K562 (cell line): ENCODE results near the gene SIRT2. TPM values are rescaled to one million over a fixed set of nuclear protein-coding genes. Genes with fewer than 3 reads are reported as not detected.

Experiments used
- ERF ChIP-seq: fragments of 450-650 bp; formaldehyde crosslinking; IDR thresholded peaks from 2 replicates; pipeline ENCODE4 v1.4.0; 2020; ENCODE audit warnings: mild to moderate bottlenecking, mixed read lengths
- RBBP5 ChIP-seq: fragments of 200-600 bp; sonication (generic); IDR thresholded peaks from 2 replicates; pipeline ENCODE4 v1.6.1; 2012; ENCODE audit warnings: borderline replicate concordance, mild to moderate bottlenecking, low read length, control low read depth, inconsistent platforms; ENCODE audit not compliant: insufficient read depth, poor library complexity, severe bottlenecking
- TCF7 ChIP-seq: sonication (generic); IDR thresholded peaks from 2 replicates; pipeline ENCODE4 v1.6.1; 2016; ENCODE audit warnings: antibody characterized with exemption, borderline replicate concordance
- polyA plus RNA-seq, 8 experiments: library from polyadenylated mRNA; depleted of rRNA in 4 of 8; stranded (reverse) in 5 of 8; unstranded in 3 of 8; fragments of >200 nt; fragmentation: Nextera tagmentation in 2 of 8; fragmentation: Illumina TruSeq in 1 of 8; extraction: Ambion mirVana in 2 of 8; extraction: Trizol in 1 of 8; gene quantifications; 2 replicates each; pipeline versions ENCODE4 v1.2.1 to v1.2.3, GENCODE V29; 2011 to 2014; ENCODE audit warnings: inconsistent platforms in 1 of 8, missing spikeins in 1 of 8
- total RNA-seq, 7 experiments: library from RNA; depleted of rRNA in 6 of 7; stranded (reverse); fragments of >200 nt in 6 of 7; fragmentation: Illumina TruSeq in 2 of 7; extraction: Trizol in 2 of 7; gene quantifications; 2 replicates each; pipeline versions ENCODE4 v1.2.1 to v1.2.3, GENCODE V29; 2011 to 2021; ENCODE audit warnings: low replicate concordance in 1 of 7
- TF ChIP-seq, protein P1 (sequence below), 2 experiments: fragments of 450-650 bp in 1 of 2; sonication (generic) in 1 of 2; formaldehyde crosslinking in 1 of 2; IDR thresholded peaks; 2 replicates each; pipeline versions ENCODE4 v1.7.1 to v1.9.0; 2016 to 2022; ENCODE audit warnings: inconsistent platforms in 1 of 2, mild to moderate bottlenecking in 1 of 2, missing genetic modification reagents in 1 of 2
- TF ChIP-seq, protein P2 (sequence below), 2 experiments: fragments of 450-650 bp; formaldehyde crosslinking in 1 of 2; IDR thresholded peaks; 2 replicates each; pipeline versions ENCODE4 v1.4.0 to v1.6.1; 2014 to 2020; ENCODE audit warnings: mild to moderate bottlenecking in 2 of 2, borderline replicate concordance in 1 of 2, low read depth in 1 of 2
- TF ChIP-seq, protein P3 (sequence below): fragments of 450-650 bp; formaldehyde crosslinking; IDR thresholded peaks from 2 replicates; pipeline ENCODE4 v1.4.0; 2022; ENCODE audit warnings: missing genetic modification characterization

The SIRT2 gene
- total and polyA plus RNA-seq, 9 of the 15 experiments (the other 6 are each of a cell fraction or from before 2014, with no cell fraction given) = 2.3 to 35.2 (median 22.9) TPM

DNA sequence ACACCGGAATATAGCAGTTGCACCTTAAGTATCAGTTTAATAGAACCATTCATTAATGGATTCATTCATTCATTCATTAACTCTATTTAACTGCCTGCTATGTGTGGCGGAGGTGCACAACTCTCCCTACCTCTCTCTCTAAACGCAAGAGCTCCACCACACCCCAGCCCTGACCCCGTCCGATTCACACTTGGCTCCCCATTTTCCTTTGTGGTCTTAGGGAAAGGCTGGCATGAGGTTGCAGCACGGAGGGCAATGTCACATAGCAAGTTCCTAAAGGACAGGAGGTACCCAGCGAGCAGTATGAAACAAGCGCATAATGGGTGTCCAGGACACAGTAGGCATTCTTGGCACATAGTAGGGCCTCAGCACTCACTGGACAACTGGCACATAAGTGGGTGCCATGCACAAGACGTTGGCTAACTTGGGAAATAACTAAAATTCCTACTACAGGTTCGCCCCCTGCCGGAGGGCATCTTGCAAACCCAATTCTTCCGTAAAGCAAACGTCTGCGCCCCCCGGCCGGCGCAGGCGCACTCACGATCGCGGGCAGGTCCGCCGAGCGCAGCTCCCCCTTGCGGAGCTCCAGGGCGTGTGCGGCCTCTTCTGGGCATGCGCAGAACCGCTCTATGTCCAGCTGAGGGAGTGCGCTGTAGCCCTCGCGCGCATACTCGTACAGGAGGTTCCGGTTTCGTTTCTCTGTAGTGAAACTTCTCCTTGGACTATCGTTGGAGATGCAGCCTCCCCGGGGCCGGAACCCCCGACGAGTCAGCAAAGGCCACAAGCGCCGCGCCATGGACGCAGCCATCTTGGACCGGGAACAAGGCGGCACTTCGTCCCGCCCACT is 30.7 kb upstream of the SIRT2 start, which contains the start of gene SARS2 (continued):
- TF ChIP-seq, protein P1, sequence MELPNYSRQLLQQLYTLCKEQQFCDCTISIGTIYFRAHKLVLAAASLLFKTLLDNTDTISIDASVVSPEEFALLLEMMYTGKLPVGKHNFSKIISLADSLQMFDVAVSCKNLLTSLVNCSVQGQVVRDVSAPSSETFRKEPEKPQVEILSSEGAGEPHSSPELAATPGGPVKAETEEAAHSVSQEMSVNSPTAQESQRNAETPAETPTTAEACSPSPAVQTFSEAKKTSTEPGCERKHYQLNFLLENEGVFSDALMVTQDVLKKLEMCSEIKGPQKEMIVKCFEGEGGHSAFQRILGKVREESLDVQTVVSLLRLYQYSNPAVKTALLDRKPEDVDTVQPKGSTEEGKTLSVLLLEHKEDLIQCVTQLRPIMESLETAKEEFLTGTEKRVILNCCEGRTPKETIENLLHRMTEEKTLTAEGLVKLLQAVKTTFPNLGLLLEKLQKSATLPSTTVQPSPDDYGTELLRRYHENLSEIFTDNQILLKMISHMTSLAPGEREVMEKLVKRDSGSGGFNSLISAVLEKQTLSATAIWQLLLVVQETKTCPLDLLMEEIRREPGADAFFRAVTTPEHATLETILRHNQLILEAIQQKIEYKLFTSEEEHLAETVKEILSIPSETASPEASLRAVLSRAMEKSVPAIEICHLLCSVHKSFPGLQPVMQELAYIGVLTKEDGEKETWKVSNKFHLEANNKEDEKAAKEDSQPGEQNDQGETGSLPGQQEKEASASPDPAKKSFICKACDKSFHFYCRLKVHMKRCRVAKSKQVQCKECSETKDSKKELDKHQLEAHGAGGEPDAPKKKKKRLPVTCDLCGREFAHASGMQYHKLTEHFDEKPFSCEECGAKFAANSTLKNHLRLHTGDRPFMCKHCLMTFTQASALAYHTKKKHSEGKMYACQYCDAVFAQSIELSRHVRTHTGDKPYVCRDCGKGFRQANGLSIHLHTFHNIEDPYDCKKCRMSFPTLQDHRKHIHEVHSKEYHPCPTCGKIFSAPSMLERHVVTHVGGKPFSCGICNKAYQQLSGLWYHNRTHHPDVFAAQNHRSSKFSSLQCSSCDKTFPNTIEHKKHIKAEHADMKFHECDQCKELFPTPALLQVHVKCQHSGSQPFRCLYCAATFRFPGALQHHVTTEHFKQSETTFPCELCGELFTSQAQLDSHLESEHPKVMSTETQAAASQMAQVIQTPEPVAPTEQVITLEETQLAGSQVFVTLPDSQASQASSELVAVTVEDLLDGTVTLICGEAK (IDR thresholded peaks at IDR 0.05) = no peak
- TF ChIP-seq, protein P1 (CRISPR knock-in tag; IDR thresholded peaks at IDR 0.05) = no peak
- TF ChIP-seq, protein P2, sequence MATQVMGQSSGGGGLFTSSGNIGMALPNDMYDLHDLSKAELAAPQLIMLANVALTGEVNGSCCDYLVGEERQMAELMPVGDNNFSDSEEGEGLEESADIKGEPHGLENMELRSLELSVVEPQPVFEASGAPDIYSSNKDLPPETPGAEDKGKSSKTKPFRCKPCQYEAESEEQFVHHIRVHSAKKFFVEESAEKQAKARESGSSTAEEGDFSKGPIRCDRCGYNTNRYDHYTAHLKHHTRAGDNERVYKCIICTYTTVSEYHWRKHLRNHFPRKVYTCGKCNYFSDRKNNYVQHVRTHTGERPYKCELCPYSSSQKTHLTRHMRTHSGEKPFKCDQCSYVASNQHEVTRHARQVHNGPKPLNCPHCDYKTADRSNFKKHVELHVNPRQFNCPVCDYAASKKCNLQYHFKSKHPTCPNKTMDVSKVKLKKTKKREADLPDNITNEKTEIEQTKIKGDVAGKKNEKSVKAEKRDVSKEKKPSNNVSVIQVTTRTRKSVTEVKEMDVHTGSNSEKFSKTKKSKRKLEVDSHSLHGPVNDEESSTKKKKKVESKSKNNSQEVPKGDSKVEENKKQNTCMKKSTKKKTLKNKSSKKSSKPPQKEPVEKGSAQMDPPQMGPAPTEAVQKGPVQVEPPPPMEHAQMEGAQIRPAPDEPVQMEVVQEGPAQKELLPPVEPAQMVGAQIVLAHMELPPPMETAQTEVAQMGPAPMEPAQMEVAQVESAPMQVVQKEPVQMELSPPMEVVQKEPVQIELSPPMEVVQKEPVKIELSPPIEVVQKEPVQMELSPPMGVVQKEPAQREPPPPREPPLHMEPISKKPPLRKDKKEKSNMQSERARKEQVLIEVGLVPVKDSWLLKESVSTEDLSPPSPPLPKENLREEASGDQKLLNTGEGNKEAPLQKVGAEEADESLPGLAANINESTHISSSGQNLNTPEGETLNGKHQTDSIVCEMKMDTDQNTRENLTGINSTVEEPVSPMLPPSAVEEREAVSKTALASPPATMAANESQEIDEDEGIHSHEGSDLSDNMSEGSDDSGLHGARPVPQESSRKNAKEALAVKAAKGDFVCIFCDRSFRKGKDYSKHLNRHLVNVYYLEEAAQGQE (IDR thresholded peaks at IDR 0.05; ENCODE audit: borderline replicate concordance) = peak; percentile 80; the same call in 1 of the 2 replicates
- TF ChIP-seq, protein P2 (CRISPR knock-in tag; IDR thresholded peaks at IDR 0.05; ENCODE audit: low read depth) = no peak
- TF ChIP-seq, protein P3, sequence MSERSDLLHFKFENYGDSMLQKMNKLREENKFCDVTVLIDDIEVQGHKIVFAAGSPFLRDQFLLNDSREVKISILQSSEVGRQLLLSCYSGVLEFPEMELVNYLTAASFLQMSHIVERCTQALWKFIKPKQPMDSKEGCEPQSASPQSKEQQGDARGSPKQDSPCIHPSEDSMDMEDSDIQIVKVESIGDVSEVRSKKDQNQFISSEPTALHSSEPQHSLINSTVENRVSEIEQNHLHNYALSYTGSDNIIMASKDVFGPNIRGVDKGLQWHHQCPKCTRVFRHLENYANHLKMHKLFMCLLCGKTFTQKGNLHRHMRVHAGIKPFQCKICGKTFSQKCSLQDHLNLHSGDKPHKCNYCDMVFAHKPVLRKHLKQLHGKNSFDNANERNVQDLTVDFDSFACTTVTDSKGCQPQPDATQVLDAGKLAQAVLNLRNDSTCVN (CRISPR knock-in tag) = no peak
- TF ChIP-seq ERF (CRISPR knock-in tag) (no peak), RBBP5 (peak; percentile 97), TCF7 (0 out of 2 replicates have a peak, but pooled peaks have one; percentile 54)
